ENCODE data around the gene CSF3R. TPM values are rescaled to one million over a fixed set of nuclear protein-coding genes. Genes with fewer than 3 reads are reported as not detected.

The CSF3R gene
- total RNA-seq, 1 experiment from 2014 or later: not detected

DNA sequence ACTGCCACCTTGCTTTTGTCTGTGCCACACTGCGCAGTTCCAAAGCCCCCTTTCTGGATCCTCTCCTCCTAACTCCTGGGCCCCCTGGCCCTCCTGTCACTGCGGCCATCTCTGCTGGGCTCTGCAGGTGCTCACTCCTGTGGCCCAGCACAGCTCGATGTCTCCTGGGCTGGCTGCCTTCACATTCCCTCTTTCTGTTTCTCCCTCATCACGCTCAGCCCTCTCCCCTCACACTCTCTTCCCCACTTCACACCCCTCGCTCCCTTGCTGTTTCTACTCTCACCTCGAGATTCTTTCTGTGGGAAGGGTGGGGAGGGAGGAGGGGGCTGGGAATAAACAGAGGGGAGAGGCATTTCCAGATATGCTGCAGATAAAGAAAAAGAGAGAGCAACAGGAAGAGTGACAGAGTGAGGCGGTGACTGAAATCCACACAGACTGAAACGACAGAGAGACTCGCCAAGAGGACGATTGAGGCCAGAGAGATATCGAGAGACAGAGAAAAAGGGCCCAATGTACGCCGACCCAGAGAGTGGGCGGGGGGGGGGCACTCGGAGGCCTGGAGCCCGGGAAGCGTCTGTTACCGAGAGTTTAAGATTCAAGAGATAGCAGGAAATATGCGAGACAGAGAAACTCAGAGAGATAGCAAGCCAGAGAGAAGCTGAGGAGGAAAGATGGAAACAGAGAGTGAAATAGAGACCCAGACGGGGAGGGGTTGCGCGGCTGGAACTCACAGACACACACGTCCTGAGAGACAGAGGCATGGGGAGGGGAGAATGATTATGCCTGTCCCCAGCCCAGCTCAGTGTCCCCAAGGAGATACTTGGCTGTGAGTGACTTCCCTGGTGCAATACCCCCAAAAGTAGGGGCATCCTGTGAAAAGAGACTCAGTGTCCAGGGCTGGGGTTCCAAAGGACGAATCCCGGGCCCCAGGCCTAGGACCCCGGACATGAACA lies 666 bp downstream of the CSF3R start:
- Histone ChIP-seq H3K4me1 (ENCODE audit: insufficient read depth, low read length, poor library complexity, severe bottlenecking) (no peaks in the 10 kb centered on the region), H3K27ac (ENCODE audit: low read depth, low read length, poor library complexity, severe bottlenecking) (no peak overlapping the region), H3K27me3 (replicated peaks; ENCODE audit: insufficient read depth, low read depth, low read length, poor library complexity) (no peaks in the 10 kb centered on the region), H3K4me3 (ENCODE audit: low read depth, low read length, poor library complexity, severe bottlenecking) (no peak overlapping the region), H3K36me3 (ENCODE audit: insufficient read depth, low read length, poor library complexity, severe bottlenecking) (no peaks in the 10 kb centered on the region), H3K9me3 (ENCODE audit: low read depth, low read length, poor library complexity, severe bottlenecking) (no peaks in the 10 kb centered on the region)
- CTCF ChIA-PET: no interaction called here
- POLR2A ChIA-PET (ENCODE audit: low non-redundant PET): no interaction called here
- TF ChIP-seq EZH2 (IDR thresholded peaks at IDR 0.05; ENCODE audit: borderline replicate concordance, low read depth, low read length, poor library complexity, severe bottlenecking): no peak
- TF ChIP-seq, protein P1, sequence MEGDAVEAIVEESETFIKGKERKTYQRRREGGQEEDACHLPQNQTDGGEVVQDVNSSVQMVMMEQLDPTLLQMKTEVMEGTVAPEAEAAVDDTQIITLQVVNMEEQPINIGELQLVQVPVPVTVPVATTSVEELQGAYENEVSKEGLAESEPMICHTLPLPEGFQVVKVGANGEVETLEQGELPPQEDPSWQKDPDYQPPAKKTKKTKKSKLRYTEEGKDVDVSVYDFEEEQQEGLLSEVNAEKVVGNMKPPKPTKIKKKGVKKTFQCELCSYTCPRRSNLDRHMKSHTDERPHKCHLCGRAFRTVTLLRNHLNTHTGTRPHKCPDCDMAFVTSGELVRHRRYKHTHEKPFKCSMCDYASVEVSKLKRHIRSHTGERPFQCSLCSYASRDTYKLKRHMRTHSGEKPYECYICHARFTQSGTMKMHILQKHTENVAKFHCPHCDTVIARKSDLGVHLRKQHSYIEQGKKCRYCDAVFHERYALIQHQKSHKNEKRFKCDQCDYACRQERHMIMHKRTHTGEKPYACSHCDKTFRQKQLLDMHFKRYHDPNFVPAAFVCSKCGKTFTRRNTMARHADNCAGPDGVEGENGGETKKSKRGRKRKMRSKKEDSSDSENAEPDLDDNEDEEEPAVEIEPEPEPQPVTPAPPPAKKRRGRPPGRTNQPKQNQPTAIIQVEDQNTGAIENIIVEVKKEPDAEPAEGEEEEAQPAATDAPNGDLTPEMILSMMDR (conservative IDR thresholded peaks at IDR 0.05; ENCODE audit: low read depth, low read length): no peak
- intact Hi-C loops (cut with micrococcal nuclease; ENCODE audit: unreplicated experiment): no loop called here
- DNase-seq (ENCODE audit: low spot score): no peak
- BruUV-seq (replicated peaks): no TSS peak

DNA sequence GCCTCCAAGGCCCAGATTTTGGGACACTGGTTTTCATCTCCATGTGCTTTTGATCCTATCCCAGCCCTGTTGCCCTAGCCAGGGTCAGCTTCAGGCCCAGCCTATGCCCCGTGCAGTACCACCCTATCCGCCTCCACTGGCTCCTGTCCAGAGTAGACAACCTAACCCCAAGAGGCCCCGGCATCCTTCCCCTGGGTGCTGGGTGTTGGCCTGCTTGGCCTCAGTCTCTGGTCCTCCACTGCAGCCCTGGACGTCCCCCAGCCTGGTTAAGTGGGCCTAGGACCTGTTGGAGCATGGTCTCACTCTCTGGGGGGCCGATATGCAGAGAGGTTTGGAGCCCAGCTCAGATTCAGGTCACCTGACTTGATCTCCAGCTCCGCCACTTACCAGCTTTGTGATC lies 1.6 kb downstream of the CSF3R start:
- POLR2A ChIA-PET (ENCODE audit: low non-redundant PET): no interaction called here
- Histone ChIP-seq H3K27ac (ENCODE audit: low read depth, low read length, poor library complexity, severe bottlenecking) (no peak overlapping the region), H3K4me1 (ENCODE audit: insufficient read depth, low read length, poor library complexity, severe bottlenecking) (no peaks in the 10 kb centered on the region), H3K4me3 (ENCODE audit: low read depth, low read length, poor library complexity, severe bottlenecking) (no peak overlapping the region), H3K9me3 (ENCODE audit: low read depth, low read length, poor library complexity, severe bottlenecking) (no peaks in the 10 kb centered on the region), H3K36me3 (ENCODE audit: insufficient read depth, low read length, poor library complexity, severe bottlenecking) (no peaks in the 10 kb centered on the region), H3K27me3 (replicated peaks; ENCODE audit: insufficient read depth, low read depth, low read length, poor library complexity) (no peaks in the 10 kb centered on the region)
- BruUV-seq (replicated peaks): no TSS peak
- DNase-seq (ENCODE audit: low spot score): no peak
- CTCF ChIA-PET: no interaction called here
- intact Hi-C loops (cut with micrococcal nuclease; ENCODE audit: unreplicated experiment): no loop called here
- TF ChIP-seq, protein P1 (conservative IDR thresholded peaks at IDR 0.05; ENCODE audit: low read depth, low read length): no peak
- TF ChIP-seq EZH2 (IDR thresholded peaks at IDR 0.05; ENCODE audit: borderline replicate concordance, low read depth, low read length, poor library complexity, severe bottlenecking): no peak

DNA sequence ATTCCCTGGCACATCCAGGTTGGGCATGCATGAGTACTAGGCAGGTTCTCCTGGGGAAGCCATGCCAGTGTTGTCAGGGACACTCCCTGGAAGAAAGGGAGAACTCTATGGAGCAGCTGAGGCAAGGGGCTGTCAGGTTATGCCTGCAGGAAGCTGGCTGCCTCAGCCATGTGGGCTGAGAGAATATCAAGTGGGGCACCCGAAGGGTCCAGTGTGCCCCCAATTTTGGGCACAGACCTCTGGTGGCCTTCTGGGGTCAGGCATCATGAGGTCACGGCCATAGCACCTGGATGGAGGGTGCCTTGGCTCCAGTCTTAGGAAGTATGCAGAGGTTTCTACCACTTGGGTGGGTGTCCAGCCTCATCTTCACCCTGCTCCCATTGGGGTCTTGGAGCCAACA lies 2.6 kb downstream of the CSF3R start:
- no peaks in the 10 kb centered on the region for H3K4me1 ChIP-seq (ENCODE audit: insufficient read depth, low read length, poor library complexity, severe bottlenecking)
- H3K9me3 ChIP-seq (ENCODE audit: low read depth, low read length, poor library complexity, severe bottlenecking): no peaks in the 10 kb centered on the region
- ChIA-PET POLR2A (ENCODE audit: low non-redundant PET) (no interaction called here), CTCF (no interaction called here)
- BruUV-seq (replicated peaks): no TSS peak
- intact Hi-C loops (cut with micrococcal nuclease; ENCODE audit: unreplicated experiment): no loop called here
- no peak for DNase-seq (ENCODE audit: low spot score)
- no peaks in the 10 kb centered on the region for H3K36me3 ChIP-seq (ENCODE audit: insufficient read depth, low read length, poor library complexity, severe bottlenecking)
- TF ChIP-seq, protein P1 (conservative IDR thresholded peaks at IDR 0.05; ENCODE audit: low read depth, low read length): no peak
- no peak for TF ChIP-seq EZH2 (IDR thresholded peaks at IDR 0.05; ENCODE audit: borderline replicate concordance, low read depth, low read length, poor library complexity, severe bottlenecking)
- H3K4me3 ChIP-seq (ENCODE audit: low read depth, low read length, poor library complexity, severe bottlenecking): no peak overlapping the region
- H3K27ac ChIP-seq (ENCODE audit: low read depth, low read length, poor library complexity, severe bottlenecking): no peak overlapping the region
- no peaks in the 10 kb centered on the region for H3K27me3 ChIP-seq (replicated peaks; ENCODE audit: insufficient read depth, low read depth, low read length, poor library complexity)

All from A673 (cell line).